Omental fat pad (tissue), 4 donors: Measurements from ENCODE around the gene CMTR1. TPM values are rescaled to one million over a fixed set of nuclear protein-coding genes. Genes with fewer than 3 reads are reported as not detected.

Source experiments
- ATAC-seq: fragments of 150-250 bp; one replicate; pipeline ENCODE4 v1.9.1; 2016; ENCODE audit warnings: mild to moderate bottlenecking, moderate library complexity; ENCODE audit not compliant: low FRiP score
- DNase-seq: peaks from one replicate; pipeline ENCODE4 v3.0.0-alpha.2; 2019; ENCODE audit warnings: low spot score
- total RNA-seq, 4 donors: library from RNA; depleted of rRNA; stranded (reverse); fragments of >200 nt; gene quantifications; one replicate each; pipeline ENCODE4 v1.1.0, GENCODE V29; 2016
- TF ChIP-seq, protein P1 (sequence below), 3 donors: fragments of 450-650 bp; IDR thresholded peaks; one replicate each; pipeline ENCODE4 v1.5.1; 2016 to 2017; ENCODE audit warnings: antibody characterized with exemption in 3 of 3, mild to moderate bottlenecking in 3 of 3, moderate library complexity in 2 of 3

Gene CMTR1
- total RNA-seq, 4 donors from 2014 or later: 22.5 to 34.5 (median 28.5) TPM

DNA sequence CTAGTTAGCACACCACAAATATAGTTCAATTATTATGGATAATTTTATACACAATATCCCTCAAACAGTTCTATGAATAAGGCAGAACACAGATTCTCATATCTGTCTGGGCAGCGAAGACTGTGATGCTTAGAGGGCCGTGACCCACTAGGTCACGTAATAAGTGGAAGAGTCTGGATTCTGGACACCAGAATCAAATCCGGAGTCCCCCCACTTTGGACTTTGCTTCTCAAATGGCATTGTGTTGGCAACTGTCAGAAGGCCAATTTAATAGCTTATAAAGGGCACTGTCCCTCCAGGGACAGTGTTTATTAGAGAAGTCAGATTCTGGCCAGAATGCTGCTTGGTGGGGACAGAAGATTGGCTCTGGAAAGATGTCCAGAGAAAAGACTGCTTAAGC is 73.5 kb downstream of the CMTR1 start:
- ATAC-seq: no peak
- TF ChIP-seq, protein P1, sequence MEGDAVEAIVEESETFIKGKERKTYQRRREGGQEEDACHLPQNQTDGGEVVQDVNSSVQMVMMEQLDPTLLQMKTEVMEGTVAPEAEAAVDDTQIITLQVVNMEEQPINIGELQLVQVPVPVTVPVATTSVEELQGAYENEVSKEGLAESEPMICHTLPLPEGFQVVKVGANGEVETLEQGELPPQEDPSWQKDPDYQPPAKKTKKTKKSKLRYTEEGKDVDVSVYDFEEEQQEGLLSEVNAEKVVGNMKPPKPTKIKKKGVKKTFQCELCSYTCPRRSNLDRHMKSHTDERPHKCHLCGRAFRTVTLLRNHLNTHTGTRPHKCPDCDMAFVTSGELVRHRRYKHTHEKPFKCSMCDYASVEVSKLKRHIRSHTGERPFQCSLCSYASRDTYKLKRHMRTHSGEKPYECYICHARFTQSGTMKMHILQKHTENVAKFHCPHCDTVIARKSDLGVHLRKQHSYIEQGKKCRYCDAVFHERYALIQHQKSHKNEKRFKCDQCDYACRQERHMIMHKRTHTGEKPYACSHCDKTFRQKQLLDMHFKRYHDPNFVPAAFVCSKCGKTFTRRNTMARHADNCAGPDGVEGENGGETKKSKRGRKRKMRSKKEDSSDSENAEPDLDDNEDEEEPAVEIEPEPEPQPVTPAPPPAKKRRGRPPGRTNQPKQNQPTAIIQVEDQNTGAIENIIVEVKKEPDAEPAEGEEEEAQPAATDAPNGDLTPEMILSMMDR (IDR thresholded peaks at IDR 0.05): no peak

GRCh38 chr6:37507077-37507476 is 74.1 kb downstream of the CMTR1 start:
- DNase-seq (no peak), ATAC-seq (no peak)
- TF ChIP-seq, protein P1 (IDR thresholded peaks at IDR 0.05): no peak

More for the DNA sequence above, 73.5 kb downstream of the CMTR1 start:
- no peak for DNase-seq

DNA sequence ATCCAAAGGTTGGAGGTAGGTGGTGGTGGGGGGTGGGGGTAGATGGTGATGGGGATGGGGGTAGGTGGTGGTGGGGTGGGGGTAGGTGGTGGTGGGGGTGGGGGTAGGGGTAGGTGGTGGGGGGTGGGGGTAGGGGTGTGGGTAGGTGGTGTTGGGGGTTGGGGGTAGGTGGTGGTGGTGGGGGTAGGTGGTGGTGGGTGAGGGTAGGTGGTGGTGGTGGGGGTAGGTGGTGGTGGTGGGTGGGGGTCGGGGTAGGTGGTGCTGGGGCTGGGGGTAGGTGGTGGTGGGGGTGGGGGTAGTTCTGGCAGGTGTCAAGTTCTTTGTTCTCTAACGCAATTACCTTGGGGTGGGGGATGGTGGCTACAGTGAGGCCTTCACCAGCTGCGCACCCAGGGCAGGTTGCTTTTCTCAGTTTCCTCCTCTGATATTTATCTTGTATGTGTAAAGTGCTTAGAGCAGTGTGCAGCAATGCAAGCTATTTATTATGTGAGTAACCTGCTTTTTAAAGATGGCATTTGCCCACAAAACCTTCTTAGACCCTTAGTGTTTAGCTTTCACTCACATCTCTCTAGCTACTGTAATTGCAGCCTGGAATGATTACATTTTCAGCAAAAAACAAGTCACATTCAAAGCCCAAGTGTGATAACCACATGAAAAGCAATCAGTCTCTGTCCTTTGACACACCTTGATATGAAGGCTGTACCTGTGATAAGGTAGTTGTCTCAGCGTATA is 74.8 kb downstream of the CMTR1 start:
- no peak for ATAC-seq
- TF ChIP-seq, protein P1 (IDR thresholded peaks at IDR 0.05): no peak
- DNase-seq: no peak

DNA sequence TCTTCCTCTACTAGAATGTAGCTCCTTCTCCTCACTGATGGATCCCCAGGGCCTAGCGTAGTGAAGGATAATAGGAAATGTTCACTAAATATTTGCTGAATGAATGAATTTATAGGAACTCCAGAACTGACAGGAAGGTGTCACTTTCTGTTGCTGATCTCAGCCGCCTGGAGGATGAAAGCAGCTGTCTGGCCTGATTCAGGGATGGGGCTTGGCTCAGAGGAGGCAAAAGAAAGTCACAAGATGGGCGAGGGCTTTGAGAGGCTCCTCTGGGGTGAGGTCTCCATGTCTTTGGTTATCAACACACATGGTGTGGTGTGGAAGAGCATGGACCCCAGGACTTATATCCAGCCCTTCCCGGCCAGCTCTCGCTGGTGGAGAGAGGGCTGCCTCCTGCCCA is 78.2 kb downstream of the CMTR1 start:
- DNase-seq: no peak
- TF ChIP-seq, protein P1 (IDR thresholded peaks at IDR 0.05): no peak

DNA sequence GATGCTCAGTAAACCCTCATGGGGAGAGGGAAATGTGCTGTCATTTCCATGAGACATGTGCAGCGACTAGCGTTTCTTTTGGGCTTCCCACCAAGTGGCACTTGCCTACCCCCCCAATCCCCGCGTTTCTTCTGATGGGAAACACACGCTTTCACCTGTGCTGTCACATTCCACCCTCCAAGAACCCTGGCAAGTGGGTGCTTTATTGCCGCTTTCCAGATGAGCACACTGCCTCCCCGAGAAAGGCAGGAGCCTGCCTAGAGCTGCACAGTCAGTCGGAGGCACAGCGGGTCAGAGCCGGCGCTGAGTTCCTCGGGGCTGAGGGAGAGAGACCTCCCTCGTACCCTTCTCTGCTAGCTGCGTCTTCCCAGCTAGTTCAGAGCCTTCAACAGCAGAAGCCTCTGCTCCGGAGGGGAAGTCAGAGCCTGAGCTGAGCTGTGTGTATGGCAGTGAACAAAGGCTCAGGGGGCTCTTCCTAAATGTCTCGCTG is 78.9 kb downstream of the CMTR1 start:
- no peak for DNase-seq
- ATAC-seq: no peak
- TF ChIP-seq, protein P1 (IDR thresholded peaks at IDR 0.05): no peak

More for the DNA sequence above, 78.2 kb downstream of the CMTR1 start:
- ATAC-seq: no peak

- DNase-seq: no peak
- TF ChIP-seq, protein P1 (IDR thresholded peaks at IDR 0.05): no peak
Measured at GRCh38 chr6:37512400-37513011, 79.5 kb downstream of the CMTR1 start.

More at GRCh38 chr6:37512400-37513011, 79.5 kb downstream of the CMTR1 start:
- ATAC-seq: no peak
